Right lobe of liver (tissue), 6 donors: ENCODE data around the gene BDNF. TPM values are rescaled to one million over a fixed set of nuclear protein-coding genes. Genes with fewer than 3 reads are reported as not detected.

Experiments used
- ATAC-seq, 4 donors: fragments of 200-7000 bp; cut with Tn5 transposase; one replicate each; pipeline ENCODE4 v1.9.1; 2020; ENCODE audit warnings: mild to moderate bottlenecking in 4 of 4, moderate library complexity in 4 of 4
- DNase-seq, 3 donors: peaks; one replicate each; pipeline ENCODE4 v3.0.0-alpha.2; 2020
- H3K27ac ChIP-seq, 3 donors: fragments of 200-600 bp; one replicate each; pipeline ENCODE4 v1.8.0; 2022
- H3K27me3 ChIP-seq, 2 donors: fragments of 200-600 bp; one replicate each; pipeline ENCODE4 v1.8.0; 2022
- H3K36me3 ChIP-seq, 4 donors: fragments of 200-600 bp; sonication (generic) in 1 of 4; one replicate each; pipeline versions ENCODE4 v1.5.1 to v1.8.0; 2017 to 2022; ENCODE audit warnings: control low read depth in 1 of 4
- H3K4me1 ChIP-seq, 4 donors: fragments of 200-600 bp; sonication (generic) in 1 of 4; one replicate each; pipeline versions ENCODE4 v1.5.1 to v1.8.0; 2017 to 2022; ENCODE audit warnings: control low read depth in 1 of 4
- H3K4me3 ChIP-seq, 3 donors: fragments of 200-600 bp; one replicate each; pipeline ENCODE4 v1.8.0; 2022
- H3K9me3 ChIP-seq, 4 donors: fragments of 200-600 bp; sonication (generic) in 1 of 4; one replicate each; pipeline versions ENCODE4 v1.5.1 to v1.8.0; 2017 to 2022; ENCODE audit warnings: control low read depth in 1 of 4
- POLR2A ChIP-seq: fragments of 450-650 bp; IDR thresholded peaks from one replicate; pipeline ENCODE4 v1.6.1; 2017; ENCODE audit warnings: antibody characterized with exemption, mild to moderate bottlenecking
- WGBS: methylation state at CpG from one replicate; pipeline ENCODE4 v1.1.6; 2018; ENCODE audit warnings: low coverage, low lambda C conversion rate; ENCODE audit not compliant: insufficient coverage; ENCODE audit errors: missing lambda C conversion rate; 5-methylcytosine and 5-hydroxymethylcytosine counted together
- intact Hi-C, 2 donors: fragments of 100-400 bp; cut with DNase I; formaldehyde crosslinking; loops; one replicate each; pipeline versions ENCODE4 v1.11.2 to v1.14.1; 2022
- total RNA-seq, 6 experiments: library from RNA; depleted of rRNA in 2 of 6; stranded (reverse); fragments of >200 nt in 2 of 6; fragmentation: NEBNext Ultra II Directional in 3 of 6; extraction: Animal tissue kit (Norgen Biotek cat#: 25700) in 3 of 6; gene quantifications; one replicate each; pipeline versions ENCODE4 v1.1.0 to v1.2.4, GENCODE V29; 2016 to 2023
- TF ChIP-seq, protein P1 (sequence below), 4 donors: fragments of 200-600 bp in 3 of 4; fragments of 450-650 bp in 1 of 4; IDR thresholded peaks; one replicate each; pipeline versions ENCODE4 v1.5.1 to v1.8.0; 2016 to 2022; ENCODE audit warnings: antibody characterized with exemption in 4 of 4, mild to moderate bottlenecking in 2 of 4
- donor health status: DM: no; HTN: yes; CAD: no.
- donor health status: DM: no; HTN: no; CAD: no.
- donor health status: DM: no; HTN: no; CAD: no.
- donor health status: DM: no; HTN: yes; CAD: no.
- donor health status: DM: no; HTN: yes; CAD: no.

BDNF gene
- total RNA-seq, 6 experiments from 2014 or later = 0.06 to 0.27 (median 0.12) TPM; not detected in 3

- H3K27me3 ChIP-seq = peaks cover 4 to 36% of the 10 kb centered on the region in 2 donors
- H3K4me1 ChIP-seq = peaks cover 0 to 9% (median 4%) of the 10 kb centered on the region in 4 donors
- TF ChIP-seq, protein P1, sequence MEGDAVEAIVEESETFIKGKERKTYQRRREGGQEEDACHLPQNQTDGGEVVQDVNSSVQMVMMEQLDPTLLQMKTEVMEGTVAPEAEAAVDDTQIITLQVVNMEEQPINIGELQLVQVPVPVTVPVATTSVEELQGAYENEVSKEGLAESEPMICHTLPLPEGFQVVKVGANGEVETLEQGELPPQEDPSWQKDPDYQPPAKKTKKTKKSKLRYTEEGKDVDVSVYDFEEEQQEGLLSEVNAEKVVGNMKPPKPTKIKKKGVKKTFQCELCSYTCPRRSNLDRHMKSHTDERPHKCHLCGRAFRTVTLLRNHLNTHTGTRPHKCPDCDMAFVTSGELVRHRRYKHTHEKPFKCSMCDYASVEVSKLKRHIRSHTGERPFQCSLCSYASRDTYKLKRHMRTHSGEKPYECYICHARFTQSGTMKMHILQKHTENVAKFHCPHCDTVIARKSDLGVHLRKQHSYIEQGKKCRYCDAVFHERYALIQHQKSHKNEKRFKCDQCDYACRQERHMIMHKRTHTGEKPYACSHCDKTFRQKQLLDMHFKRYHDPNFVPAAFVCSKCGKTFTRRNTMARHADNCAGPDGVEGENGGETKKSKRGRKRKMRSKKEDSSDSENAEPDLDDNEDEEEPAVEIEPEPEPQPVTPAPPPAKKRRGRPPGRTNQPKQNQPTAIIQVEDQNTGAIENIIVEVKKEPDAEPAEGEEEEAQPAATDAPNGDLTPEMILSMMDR (IDR thresholded peaks at IDR 0.05) = no peak
- no peak for TF ChIP-seq POLR2A
- 5% methylated on average over 8 of the region's 8 CpGs for WGBS
- H3K36me3 ChIP-seq = no peaks in the 10 kb centered on the region
- DNase-seq (no peak), ATAC-seq (no peak)
- intact Hi-C loops = no loop called here
- H3K27ac ChIP-seq = no peak overlapping the region
- H3K4me3 ChIP-seq = no peak overlapping the region
- no peaks in the 10 kb centered on the region for H3K9me3 ChIP-seq
Observed at GRCh38 chr11:27717801-27718229, 17.6 kb upstream of the BDNF start.

DNA sequence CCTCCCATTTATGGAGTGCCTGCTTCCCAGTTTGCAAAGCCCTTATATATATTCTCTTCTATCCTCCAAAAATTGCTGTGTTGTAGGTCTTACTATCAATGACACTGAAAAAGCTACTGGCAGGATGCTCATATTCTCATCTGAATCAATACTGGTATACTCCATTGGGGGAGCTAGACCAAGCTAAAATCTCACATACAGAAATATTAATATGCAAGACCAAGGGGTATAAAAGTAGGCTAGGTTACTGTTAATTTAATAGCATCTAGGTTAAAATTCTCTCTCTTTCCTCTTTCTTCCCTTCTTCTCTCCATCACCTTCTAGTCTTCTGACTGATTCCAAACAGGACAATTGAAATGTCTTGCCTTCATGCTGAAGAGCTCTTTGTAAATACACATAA is 17.1 kb upstream of the BDNF start:
- intact Hi-C loops = no loop called here
- no peaks in the 10 kb centered on the region for H3K9me3 ChIP-seq
- DNase-seq (no peak), ATAC-seq (no peak)
- peaks cover 0 to 9% (median 4%) of the 10 kb centered on the region in 4 donors for H3K4me1 ChIP-seq
- no peak overlapping the region for H3K4me3 ChIP-seq
- H3K36me3 ChIP-seq = no peaks in the 10 kb centered on the region
- no peak for TF ChIP-seq POLR2A
- TF ChIP-seq, protein P1 (IDR thresholded peaks at IDR 0.05) = no peak
- peaks cover 4 to 31% of the 10 kb centered on the region in 2 donors for H3K27me3 ChIP-seq
- no peak overlapping the region for H3K27ac ChIP-seq

DNA sequence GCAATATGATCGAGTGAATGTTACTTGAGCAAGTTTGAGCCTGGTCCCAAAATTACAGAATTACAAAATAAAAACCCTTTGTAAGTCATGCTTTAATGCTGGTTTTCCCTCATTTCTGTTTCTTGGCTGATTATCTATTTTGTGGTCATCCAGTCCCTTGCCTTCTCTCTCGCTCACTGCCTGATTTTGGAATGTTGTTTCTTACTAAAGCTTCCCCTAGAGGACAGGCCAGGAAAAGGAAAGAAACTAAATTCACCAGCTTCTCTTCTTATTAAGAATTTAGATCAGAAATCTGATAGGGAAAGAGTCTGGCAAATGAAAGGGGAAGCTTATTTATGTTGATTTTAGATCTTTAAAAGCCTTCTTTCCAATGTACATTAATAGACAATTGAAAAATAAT is 16.6 kb upstream of the BDNF start:
- peaks cover 4 to 26% of the 10 kb centered on the region in 2 donors for H3K27me3 ChIP-seq

GRCh38 chr11:27716216-27716615 is 16.0 kb upstream of the BDNF start:
- H3K4me1 ChIP-seq = peaks cover 0 to 9% (median 0%) of the 10 kb centered on the region in 4 donors
- intact Hi-C loops = no loop called here
- H3K9me3 ChIP-seq = no peaks in the 10 kb centered on the region
- WGBS = 53% methylated on average over 2 of the region's 2 CpGs
- no peak for DNase-seq
- H3K36me3 ChIP-seq = no peaks in the 10 kb centered on the region
- TF ChIP-seq, protein P1 (IDR thresholded peaks at IDR 0.05) = no peak
- TF ChIP-seq POLR2A = no peak
- no peak overlapping the region for H3K27ac ChIP-seq
- no peak for ATAC-seq
- peaks cover 4 to 20% of the 10 kb centered on the region in 2 donors for H3K27me3 ChIP-seq
- H3K4me3 ChIP-seq = no peak overlapping the region

More for the DNA sequence above, 16.6 kb upstream of the BDNF start:
- no peak overlapping the region for H3K4me3 ChIP-seq
- peaks cover 0 to 9% (median 2%) of the 10 kb centered on the region in 4 donors for H3K4me1 ChIP-seq
- no peaks in the 10 kb centered on the region for H3K9me3 ChIP-seq
- H3K36me3 ChIP-seq = no peaks in the 10 kb centered on the region
- intact Hi-C loops = no loop called here
- no peak for TF ChIP-seq POLR2A
- TF ChIP-seq, protein P1 (IDR thresholded peaks at IDR 0.05) = no peak
- DNase-seq = no peak
- ATAC-seq = no peak
- no peak overlapping the region for H3K27ac ChIP-seq
- WGBS = 51% methylated on average over 2 of the region's 2 CpGs

GRCh38 chr11:27711725-27712124 is 11.5 kb upstream of the BDNF start:
- Histone ChIP-seq H3K9me3 (no peaks in the 10 kb centered on the region), H3K4me1 (no peaks in the 10 kb centered on the region), H3K36me3 (no peaks in the 10 kb centered on the region), H3K4me3 (no peak overlapping the region), H3K27ac (no peak overlapping the region), H3K27me3 (peaks cover 0 to 4% of the 10 kb centered on the region in 2 donors)
- intact Hi-C loops = no loop called here
- ATAC-seq (no peak), DNase-seq (no peak)
- 15% methylated on average over 1 of the region's 1 CpG for WGBS
- TF ChIP-seq POLR2A = no peak
- TF ChIP-seq, protein P1 (IDR thresholded peaks at IDR 0.05) = no peak
